Adipocyte (in vitro differentiated cells): Measurements from ENCODE around the gene CD247.

Experiments used
- DNase-seq: peaks from one replicate; pipeline ENCODE4 v3.0.0-alpha.2; 2015; ENCODE audit warnings: low read depth
- H3K27me3 ChIP-seq: replicated peaks from 2 replicates; pipeline ENCODE4 v1.7.0; 2013; ENCODE audit warnings: mild to moderate bottlenecking, low read length, moderate library complexity; ENCODE audit not compliant: control insufficient read depth, insufficient read depth
- H3K36me3 ChIP-seq: 2 replicates; pipeline ENCODE4 v1.7.0; 2013; ENCODE audit warnings: low read length, mild to moderate bottlenecking, moderate library complexity; ENCODE audit not compliant: control insufficient read depth, insufficient read depth, severe bottlenecking
- H3K4me1 ChIP-seq: 2 replicates; pipeline ENCODE4 v1.7.0; 2013; ENCODE audit warnings: mild to moderate bottlenecking, low read length, moderate library complexity; ENCODE audit not compliant: control insufficient read depth, insufficient read depth
- H3K4me3 ChIP-seq: 2 replicates; pipeline ENCODE4 v1.7.0; 2013; ENCODE audit warnings: mild to moderate bottlenecking, low read length, moderate library complexity
- H3K9ac ChIP-seq: 2 replicates; pipeline ENCODE4 v1.7.0; 2013; ENCODE audit warnings: mild to moderate bottlenecking, low read length, moderate library complexity
- H3K9me3 ChIP-seq: 2 replicates; pipeline ENCODE4 v1.7.0; 2013; ENCODE audit warnings: mild to moderate bottlenecking, low read length, moderate library complexity; ENCODE audit not compliant: control insufficient read depth

CD247 gene

GRCh38 chr1:167440345-167440744 is 78.0 kb downstream of the CD247 start:
- Histone ChIP-seq H3K27me3 (peaks cover 32% of the 10 kb centered on the region), H3K4me1 (peaks cover 5% of the 10 kb centered on the region), H3K4me3 (no peak overlapping the region), H3K9ac (no peak overlapping the region), H3K9me3 (peaks cover 8% of the 10 kb centered on the region), H3K36me3 (no peaks in the 10 kb centered on the region)
- DNase-seq, result no peak

GRCh38 chr1:167439301-167439988 is 78.9 kb downstream of the CD247 start:
- H3K9me3 ChIP-seq, result peaks cover 8% of the 10 kb centered on the region
- no peak overlapping the region for H3K9ac ChIP-seq
- DNase-seq, result peak; percentile 70
- peaks cover 5% of the 10 kb centered on the region for H3K4me1 ChIP-seq
- peak overlapping the region; percentile 76 for H3K4me3 ChIP-seq
- H3K36me3 ChIP-seq, result no peaks in the 10 kb centered on the region
- H3K27me3 ChIP-seq, result peaks cover 29% of the 10 kb centered on the region

- H3K4me1 ChIP-seq, result peaks cover 5% of the 10 kb centered on the region
- H3K9ac ChIP-seq, result no peak overlapping the region
- H3K4me3 ChIP-seq, result no peak overlapping the region
- H3K9me3 ChIP-seq, result peaks cover 8% of the 10 kb centered on the region
- H3K36me3 ChIP-seq, result no peaks in the 10 kb centered on the region
- no peak for DNase-seq
- H3K27me3 ChIP-seq, result peaks cover 21% of the 10 kb centered on the region
Observed at GRCh38 chr1:167438171-167439138, 79.9 kb downstream of the CD247 start.

DNA sequence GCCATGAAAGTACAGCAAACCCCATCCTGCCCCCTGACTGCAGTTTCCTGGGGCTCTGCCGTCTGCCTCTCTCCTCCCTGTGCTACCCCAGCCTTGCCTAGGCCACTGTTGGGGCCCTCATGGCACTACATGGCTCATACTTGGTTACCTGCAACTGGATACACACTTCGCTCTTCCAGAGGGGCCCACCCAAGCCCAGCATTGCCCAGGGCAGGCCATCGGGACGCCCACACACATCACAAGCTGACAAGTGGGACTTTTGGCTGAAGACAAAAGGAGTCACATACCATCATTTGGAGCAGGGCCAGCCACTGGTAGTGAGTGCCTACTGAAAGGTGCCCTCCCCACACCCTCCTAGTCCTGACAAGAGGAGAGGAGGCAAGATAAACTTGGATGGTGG is 82.8 kb downstream of the CD247 start:
- H3K36me3 ChIP-seq, result no peaks in the 10 kb centered on the region
- no peak for DNase-seq
- peaks cover 5% of the 10 kb centered on the region for H3K4me1 ChIP-seq
- peaks cover 8% of the 10 kb centered on the region for H3K9me3 ChIP-seq
- no peak overlapping the region for H3K9ac ChIP-seq
- peaks cover 20% of the 10 kb centered on the region for H3K27me3 ChIP-seq
- no peak overlapping the region for H3K4me3 ChIP-seq

- H3K36me3 ChIP-seq, result no peaks in the 10 kb centered on the region
- H3K9me3 ChIP-seq, result peaks cover 8% of the 10 kb centered on the region
- no peak overlapping the region for H3K4me3 ChIP-seq
- peaks cover 4% of the 10 kb centered on the region for H3K4me1 ChIP-seq
- peaks cover 13% of the 10 kb centered on the region for H3K27me3 ChIP-seq
- no peak overlapping the region for H3K9ac ChIP-seq
- no peak for DNase-seq
Observed at GRCh38 chr1:167434306-167434705, 84.0 kb downstream of the CD247 start.

GRCh38 chr1:167433884-167434283 is 84.4 kb downstream of the CD247 start:
- Histone ChIP-seq H3K9me3 (peaks cover 8% of the 10 kb centered on the region), H3K4me1 (peaks cover 1% of the 10 kb centered on the region), H3K9ac (no peak overlapping the region), H3K36me3 (no peaks in the 10 kb centered on the region), H3K4me3 (no peak overlapping the region), H3K27me3 (peaks cover 9% of the 10 kb centered on the region)
- no peak for DNase-seq

DNA sequence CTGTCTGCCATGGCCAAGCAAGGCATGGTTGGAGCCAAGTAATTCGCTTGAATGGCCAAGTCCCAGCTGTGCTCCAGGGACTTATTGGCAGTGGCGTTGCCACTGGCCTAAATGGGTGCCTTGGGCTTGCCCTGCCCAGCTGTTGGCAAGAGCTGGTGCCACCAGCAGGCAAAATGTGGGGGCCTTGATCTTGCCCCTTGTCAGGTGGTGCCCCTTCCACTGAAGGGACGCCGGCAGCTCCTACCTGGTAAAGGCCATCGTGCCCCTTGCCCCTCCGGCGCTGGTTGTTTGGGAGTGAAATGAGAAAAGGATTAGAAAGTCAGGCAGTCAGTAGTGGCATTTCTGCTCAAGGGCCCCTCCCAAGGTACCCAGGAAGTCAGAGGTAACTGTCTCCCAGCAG is 85.5 kb downstream of the CD247 start:
- no peak overlapping the region for H3K4me3 ChIP-seq
- no peak overlapping the region for H3K9ac ChIP-seq
- H3K27me3 ChIP-seq, result no peaks in the 10 kb centered on the region
- H3K36me3 ChIP-seq, result no peaks in the 10 kb centered on the region
- DNase-seq, result no peak
- H3K4me1 ChIP-seq, result peaks cover 12% of the 10 kb centered on the region
- peaks cover 8% of the 10 kb centered on the region for H3K9me3 ChIP-seq

- Histone ChIP-seq H3K36me3 (no peaks in the 10 kb centered on the region), H3K27me3 (no peaks in the 10 kb centered on the region), H3K9me3 (peaks cover 8% of the 10 kb centered on the region), H3K4me1 (peaks cover 14% of the 10 kb centered on the region), H3K4me3 (no peak overlapping the region), H3K9ac (no peak overlapping the region)
- no peak for DNase-seq
Observed at GRCh38 chr1:167431909-167432650, 86.2 kb downstream of the CD247 start.

DNA sequence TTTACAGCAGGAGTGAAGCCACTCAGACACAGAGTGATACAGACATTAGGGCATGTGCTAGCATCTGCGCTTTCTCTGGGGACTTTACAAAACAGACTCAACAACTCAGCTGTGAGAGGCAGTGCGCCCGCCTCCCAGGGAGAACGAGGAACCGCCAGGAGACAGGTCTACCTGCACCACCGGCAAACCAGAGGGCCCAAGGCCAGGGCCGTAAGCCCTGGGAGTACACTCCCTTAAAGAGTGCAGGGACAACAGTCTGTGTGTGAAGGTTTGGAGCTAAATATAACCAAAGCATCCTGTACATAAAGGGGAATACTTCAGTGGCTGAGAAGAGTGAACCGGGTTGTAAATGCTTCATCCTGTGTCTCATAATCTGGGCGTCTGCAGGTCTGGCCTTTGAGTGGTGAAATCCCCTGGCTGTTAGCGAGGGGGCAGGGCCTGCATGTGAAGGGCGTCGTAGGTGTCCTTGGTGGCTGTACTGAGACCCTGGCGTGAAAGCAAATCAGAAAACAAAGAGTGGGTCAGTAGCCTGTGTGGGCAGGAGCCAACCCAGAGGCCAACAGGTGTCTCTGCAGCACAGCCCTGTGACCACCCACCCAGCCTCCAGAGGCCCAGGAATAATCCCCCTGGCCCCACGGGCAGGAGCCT is 86.9 kb downstream of the CD247 start:
- no peak for DNase-seq
- no peaks in the 10 kb centered on the region for H3K27me3 ChIP-seq
- peaks cover 8% of the 10 kb centered on the region for H3K9me3 ChIP-seq
- H3K4me3 ChIP-seq, result no peak overlapping the region
- H3K9ac ChIP-seq, result no peak overlapping the region
- peaks cover 14% of the 10 kb centered on the region for H3K4me1 ChIP-seq
- no peaks in the 10 kb centered on the region for H3K36me3 ChIP-seq

DNA sequence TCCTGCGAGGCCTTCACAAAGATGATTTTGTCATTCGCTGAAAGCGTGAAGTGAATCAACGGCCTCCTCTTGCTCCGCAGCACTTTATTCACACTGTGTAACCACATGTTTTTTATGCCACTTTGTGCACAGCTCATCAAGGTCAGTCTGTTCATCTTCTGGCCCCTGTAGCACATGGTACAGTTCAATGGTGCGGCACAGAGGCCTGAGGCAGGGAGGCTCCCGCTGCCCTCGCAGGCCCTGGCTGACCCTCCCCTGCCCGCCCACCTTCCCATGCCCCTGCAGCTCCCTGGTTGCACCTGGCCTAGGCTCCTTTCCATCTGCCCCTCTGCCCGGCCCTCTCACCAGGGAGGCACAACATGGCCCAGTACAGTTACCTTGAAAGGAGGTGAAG is 87.5 kb downstream of the CD247 start:
- no peaks in the 10 kb centered on the region for H3K36me3 ChIP-seq
- no peaks in the 10 kb centered on the region for H3K27me3 ChIP-seq
- H3K4me3 ChIP-seq, result no peak overlapping the region
- DNase-seq, result no peak
- peaks cover 14% of the 10 kb centered on the region for H3K4me1 ChIP-seq
- no peak overlapping the region for H3K9ac ChIP-seq
- H3K9me3 ChIP-seq, result peaks cover 3% of the 10 kb centered on the region
